ENCODE data around the gene FDXR. TPM values are rescaled to one million over a fixed set of nuclear protein-coding genes. Genes with fewer than 3 reads are reported as not detected.

Gene FDXR
- total and polyA plus RNA-seq, 9 of the 15 experiments (the other 6 are each of a cell fraction or from before 2014, with no cell fraction given) = 0.89 to 70.7 (median 30.9) TPM

DNA sequence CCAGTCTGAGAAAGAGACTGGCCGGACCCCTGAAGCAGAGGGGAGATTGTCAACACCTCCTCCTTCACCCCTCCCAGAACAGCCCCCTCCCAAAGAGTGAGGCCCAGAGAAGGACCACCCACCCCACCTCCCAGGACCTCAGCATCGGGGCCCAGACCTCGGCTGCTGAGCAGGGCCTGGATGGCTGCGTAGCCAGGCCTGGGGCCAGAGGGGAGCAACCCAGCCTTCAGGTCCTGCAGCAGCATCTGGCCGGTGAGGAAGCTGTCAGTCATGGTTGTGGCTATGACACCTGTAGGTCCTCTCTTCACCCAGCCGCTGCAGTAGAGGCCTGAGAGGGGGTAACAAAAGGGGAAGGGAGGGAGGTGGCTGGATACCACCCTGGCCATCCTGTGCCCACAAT is 9.9 kb downstream of the FDXR start (continued):
- no peak for TF ChIP-seq ZNF668 (CRISPR knock-in tag; IDR thresholded peaks at IDR 0.05)
- TF ChIP-seq UBTF (IDR thresholded peaks at IDR 0.05; ENCODE audit: borderline replicate concordance in 1 of 2, low read depth in 2 of 2, low read length in 2 of 2) = no peak
- TF ChIP-seq CHCHD3 (CRISPR knock-in tag; IDR thresholded peaks at IDR 0.05) = no peak
- TF ChIP-seq JUND (IDR thresholded peaks at IDR 0.05; ENCODE audit: borderline replicate concordance, low read depth, low read length) = no peak
- no peak for TF ChIP-seq JUND (tag; IDR thresholded peaks at IDR 0.05; ENCODE audit: borderline replicate concordance, low read depth, low read length)
- TF ChIP-seq POLR2G (IDR thresholded peaks at IDR 0.05; ENCODE audit: low read depth, low read length) = peak; percentile 48
- no peak for TF ChIP-seq IRF2 (CRISPR knock-in tag; IDR thresholded peaks at IDR 0.05)
